IMR-90 (cell line): ENCODE data around the gene ZKSCAN1. TPM values are rescaled to one million over a fixed set of nuclear protein-coding genes. Genes with fewer than 3 reads are reported as not detected.
"Not testable (repeated sequence)": the region's sequence is repeated elsewhere in the genome, so short reads cannot be mapped to it uniquely, and the experiment has no call there.

Experiments
- ATAC-seq: fragments of 200-7000 bp; cut with Tn5 transposase; 2 replicates; pipeline ENCODE4 v1.9.1; 2020; ENCODE audit warnings: low read depth, mild to moderate bottlenecking, moderate library complexity
- BruUV-seq: library from RNA; stranded (reverse); fragments of 400-500 nt; replicated peaks from 2 replicates; lab custom pipeline; 2021; lab: Mats Ljungman, UMichigan
- CTCF ChIA-PET: fragments of 300-600 bp; formaldehyde crosslinking; extraction: SDS; loops from one replicate; lab custom pipeline; 2021; ENCODE audit warnings: antibody characterized with exemption; lab: Yijun Ruan, JAX
- POLR2A ChIA-PET: fragments of 300-600 bp; sonication (Branson Sonifier 250); formaldehyde crosslinking; loops from one replicate; lab custom pipeline; 2022; ENCODE audit warnings: antibody characterized with exemption; ENCODE audit not compliant: unreplicated experiment; lab: Charles Lee
- DNase-seq: peaks from one replicate; pipeline ENCODE4 v3.0.0; 2013
- H2AFZ ChIP-seq: replicated peaks from 2 replicates; pipeline ENCODE3; 2013; ENCODE audit warnings: low read length, mild to moderate bottlenecking; ENCODE audit not compliant: poor library complexity
- H2AK5ac ChIP-seq: 2 replicates; pipeline ENCODE4 v1.6.1; 2013; ENCODE audit warnings: low read depth, low read length, inconsistent platforms
- H2AK9ac ChIP-seq: replicated peaks from 2 replicates; pipeline ENCODE3; 2013; ENCODE audit warnings: mild to moderate bottlenecking, low read depth, low read length, moderate library complexity; ENCODE audit not compliant: poor library complexity
- H2BK120ac ChIP-seq: 2 replicates; pipeline ENCODE4 v1.6.1; 2013; ENCODE audit warnings: low read depth, low read length, inconsistent platforms
- H2BK15ac ChIP-seq: 3 replicates; pipeline ENCODE4 v1.6.1; 2013; ENCODE audit warnings: low read depth, low read length, inconsistent platforms
- H2BK20ac ChIP-seq: 2 replicates; pipeline ENCODE4 v1.6.1; 2013; ENCODE audit warnings: low read depth, mild to moderate bottlenecking, inconsistent platforms, low read length, moderate library complexity
- H2BK5ac ChIP-seq: 2 replicates; pipeline ENCODE4 v1.6.1; 2013; ENCODE audit warnings: mild to moderate bottlenecking, low read depth, low read length, inconsistent platforms; ENCODE audit not compliant: poor library complexity, severe bottlenecking
- H3K14ac ChIP-seq: replicated peaks from 2 replicates; pipeline ENCODE4 v1.6.1; 2013; ENCODE audit warnings: low read depth, low read length, inconsistent platforms
- H3K18ac ChIP-seq: 2 replicates; pipeline ENCODE4 v1.6.1; 2013; ENCODE audit warnings: low read depth, low read length, control low read depth
- H3K23ac ChIP-seq: 2 replicates; pipeline ENCODE4 v1.6.1; 2013; ENCODE audit warnings: low read depth, low read length, inconsistent platforms
- H3K27ac ChIP-seq: 2 replicates; pipeline ENCODE4 v1.5.1; 2013; ENCODE audit warnings: mild to moderate bottlenecking, control low read depth, low read length; ENCODE audit not compliant: insufficient read depth
- H3K27me3 ChIP-seq: 2 replicates; pipeline ENCODE4 v1.6.1; 2013; ENCODE audit warnings: low read length; ENCODE audit not compliant: control insufficient read depth, insufficient read depth
- H3K36me3 ChIP-seq: 2 replicates; pipeline ENCODE4 v1.6.1; 2013; ENCODE audit warnings: low read length, mixed read lengths; ENCODE audit not compliant: control insufficient read depth, insufficient read depth
- H3K4ac ChIP-seq: 2 replicates; pipeline ENCODE4 v1.6.1; 2013; ENCODE audit warnings: low read depth, low read length, inconsistent platforms
- H3K4me1 ChIP-seq: 2 replicates; pipeline ENCODE4 v1.6.1; 2013; ENCODE audit warnings: low read length, mixed read lengths; ENCODE audit not compliant: control insufficient read depth, insufficient read depth
- H3K4me2 ChIP-seq: 2 replicates; pipeline ENCODE4 v1.6.1; 2013; ENCODE audit warnings: low read depth, mild to moderate bottlenecking, control low read depth, low read length, moderate library complexity
- H3K4me3 ChIP-seq: 2 replicates; pipeline ENCODE4 v1.5.1; 2013; ENCODE audit warnings: low read depth, mild to moderate bottlenecking, control low read depth, low read length, moderate library complexity; ENCODE audit not compliant: insufficient read depth
- H3K56ac ChIP-seq: 2 replicates; pipeline ENCODE4 v1.6.1; 2013; ENCODE audit warnings: low read length, inconsistent platforms; ENCODE audit not compliant: insufficient read depth; ENCODE audit errors: extremely low read depth
- H3K79me1 ChIP-seq, 2 experiments: 2 replicates each; pipeline ENCODE4 v1.6.1; 2013; ENCODE audit warnings: low read length in 2 of 2, inconsistent platforms in 1 of 2, low read depth in 1 of 2
- H3K9ac ChIP-seq: 2 replicates; pipeline ENCODE4 v1.6.1; 2013; ENCODE audit warnings: low read depth, low read length, control low read depth
- H3K9me1 ChIP-seq: 2 replicates; pipeline ENCODE4 v1.6.1; 2013; ENCODE audit warnings: low read length, inconsistent platforms; ENCODE audit not compliant: insufficient read depth
- H3K9me3 ChIP-seq: 2 replicates; pipeline ENCODE4 v1.6.1; 2013; ENCODE audit warnings: low read length; ENCODE audit not compliant: control insufficient read depth, insufficient read depth
- H4K20me1 ChIP-seq: 2 replicates; pipeline ENCODE4 v1.6.1; 2013; ENCODE audit warnings: low read length, inconsistent platforms; ENCODE audit not compliant: insufficient read depth
- H4K5ac ChIP-seq: 2 replicates; pipeline ENCODE4 v1.6.1; 2013; ENCODE audit warnings: mild to moderate bottlenecking, low read depth, low read length, control low read depth
- H4K8ac ChIP-seq, 2 experiments: 2 replicates each; pipeline ENCODE4 v1.6.1; 2013; ENCODE audit warnings: low read depth in 2 of 2, low read length in 2 of 2, control low read depth in 1 of 2, inconsistent platforms in 1 of 2
- H4K91ac ChIP-seq: 2 replicates; pipeline ENCODE4 v1.6.1; 2013; ENCODE audit warnings: low read depth, low read length, inconsistent platforms; ENCODE audit not compliant: insufficient read depth
- ELK1 ChIP-seq: fragments of 150-350 bp; IDR thresholded peaks from 2 replicates; pipeline ENCODE4 v1.6.1; 2016; ENCODE audit warnings: low read depth, mild to moderate bottlenecking, low read length, moderate library complexity, borderline replicate concordance
- RAD21 ChIP-seq: IDR thresholded peaks from 2 replicates; pipeline ENCODE4 v1.6.1; 2012; ENCODE audit warnings: low read length, improper control_type of control experiment
- WGBS, 2 experiments: methylation state at CpG; one replicate each; pipeline versions ENCODE4 v1.1.5 to v1.1.7; 2013; ENCODE audit warnings: missing lambda C conversion rate in 2 of 2; ENCODE audit not compliant: insufficient read length in 1 of 2; ENCODE audit errors: extremely low coverage in 2 of 2; 5-methylcytosine and 5-hydroxymethylcytosine counted together
- dilution Hi-C: fragments of 300-500 bp; cut with HindIII; formaldehyde crosslinking; loops from one replicate; pipeline ENCODE4 v1.14.3; 2018; ENCODE audit warnings: low sequenced_read_pairs; ENCODE audit not compliant: unreplicated experiment
- in situ Hi-C: fragments of 300-500 bp; cut with MboI; formaldehyde crosslinking; loops from 3 replicates; pipeline ENCODE4 v1.14.3; 2019; ENCODE audit warnings: low sequenced_read_pairs, inconsistent platforms, mixed read lengths
- intact Hi-C: fragments of 100-400 bp; cut with micrococcal nuclease; formaldehyde crosslinking; loops from 2 replicates; pipeline ENCODE4 v1.10.0; 2022
- polyA plus RNA-seq, 3 experiments: library from polyadenylated mRNA; depleted of rRNA; stranded (reverse); fragments of >200 nt; gene quantifications; 2 replicates each; pipeline ENCODE4 v1.2.3, GENCODE V29; 2012; ENCODE audit warnings: low replicate concordance in 1 of 3
- total RNA-seq: library from RNA; depleted of rRNA; stranded (reverse); fragments of >200 nt; gene quantifications from 2 replicates; pipeline ENCODE4 v1.2.3, GENCODE V29; 2012

Gene ZKSCAN1
- total and polyA plus RNA-seq, 2 of the 4 experiments (the other 2 are of a cell fraction) = 13.7 to 40.7 TPM

DNA sequence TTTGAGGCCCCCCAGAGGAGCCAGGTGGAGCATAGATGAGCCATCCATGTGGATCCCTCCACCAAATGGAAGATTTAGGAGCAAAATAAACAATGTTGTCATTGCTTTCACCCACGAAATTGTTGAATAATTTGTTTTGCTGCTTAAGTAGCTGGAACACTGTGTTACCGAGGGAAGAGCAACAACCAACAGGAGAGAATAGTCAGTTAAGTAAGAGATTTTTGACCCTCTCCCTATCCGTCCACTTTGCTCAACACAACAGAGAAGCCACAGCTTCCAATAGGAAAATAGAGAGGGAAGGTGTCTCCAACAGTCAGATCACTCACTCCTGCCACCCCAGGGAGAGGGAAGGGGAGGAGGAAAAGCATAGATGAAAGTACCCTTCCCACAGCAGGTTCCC is 3.9 kb upstream of the ZKSCAN1 start:
- POLR2A ChIA-PET = no interaction called here
- no TSS peak for BruUV-seq
- in situ Hi-C loops = no loop called here

DNA sequence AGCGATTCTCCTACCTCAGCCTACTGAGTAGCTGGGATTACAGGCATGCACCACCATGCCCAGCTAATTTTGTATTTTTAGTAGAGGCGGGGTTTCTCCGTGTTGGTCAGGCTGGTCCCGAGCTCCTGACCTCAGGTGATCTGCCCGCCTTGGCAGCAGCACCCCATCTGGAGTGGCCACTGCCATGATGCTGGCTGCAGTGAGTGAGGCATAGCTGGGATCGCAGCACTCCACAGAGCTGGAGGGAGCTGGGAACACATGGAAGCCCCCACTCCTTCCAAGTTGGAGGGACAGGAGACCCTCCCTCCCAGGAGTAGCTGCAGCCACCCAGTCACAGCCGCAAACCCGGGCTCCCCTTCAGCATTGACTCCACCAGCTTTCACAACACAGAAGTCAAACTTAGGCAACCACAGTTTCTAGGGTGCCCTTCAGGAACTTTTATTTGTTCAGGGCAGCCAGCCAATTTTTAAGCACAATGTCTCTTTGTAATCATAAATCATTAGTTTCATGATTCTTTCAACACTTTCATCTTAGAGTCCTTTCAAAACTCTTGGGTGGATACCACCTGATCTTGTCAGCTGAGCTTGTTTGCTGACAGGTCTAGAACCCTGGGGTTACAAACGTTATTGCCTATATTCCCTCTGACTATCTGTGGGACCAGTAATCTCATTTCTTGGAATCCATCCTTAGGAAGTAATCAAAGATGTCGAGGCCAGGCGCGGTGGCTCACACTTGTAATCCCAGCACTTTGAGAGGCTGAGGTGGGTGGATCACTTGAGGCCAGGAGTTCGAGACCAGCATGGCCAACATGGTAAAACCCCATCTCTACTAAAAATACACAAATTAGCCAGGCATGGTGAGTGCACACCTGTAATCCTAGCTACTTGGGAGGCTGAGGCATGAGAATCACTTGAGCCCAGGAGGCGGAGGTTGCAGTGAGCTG is 2.7 kb upstream of the ZKSCAN1 start:
- H4K8ac ChIP-seq, H2BK5ac ChIP-seq, H2BK20ac ChIP-seq, H4K91ac ChIP-seq, H3K9ac ChIP-seq, H2AFZ ChIP-seq, DNase-seq, H2BK15ac ChIP-seq, H3K9me1 ChIP-seq, H3K27ac ChIP-seq, H3K23ac ChIP-seq, intact Hi-C loops, H3K4me1 ChIP-seq, BruUV-seq, H3K4me2 ChIP-seq, H2BK120ac ChIP-seq, H3K14ac ChIP-seq, H3K9me3 ChIP-seq, in situ Hi-C loops, H2AK5ac ChIP-seq, H3K36me3 ChIP-seq, H4K5ac ChIP-seq, H3K4me3 ChIP-seq, ATAC-seq, H2AK9ac ChIP-seq, H3K4ac ChIP-seq, dilution Hi-C loops, H3K56ac ChIP-seq, CTCF ChIA-PET, H3K18ac ChIP-seq: not testable (repeated sequence)
- POLR2A ChIA-PET = interaction anchor here (0.6 kb wide), 1 partner anchor 40 kb away, joined by 3 read pairs; no protein-coding TSS in a partner anchor
- Histone ChIP-seq H3K79me1 (peaks cover 0 to 19% of the 10 kb centered on the region in 2 experiments; a peak in 3 of 4 replicates), H4K20me1 (peaks cover 17% of the 10 kb centered on the region), H3K27me3 (peaks cover 11% of the 10 kb centered on the region)
- 79% methylated on average over 3 of the region's 14 CpGs; no CpG with 5 or more reads in 1 of the 2 experiments for WGBS, 2 experiments

More for the DNA sequence above, 3.9 kb upstream of the ZKSCAN1 start:
- Histone ChIP-seq H4K91ac (no peak overlapping the region), H2AK5ac (no peak overlapping the region), H2BK20ac (no peak overlapping the region), H2AFZ (peak overlapping the region; percentile 21), H3K36me3 (no peaks in the 10 kb centered on the region), H3K9ac (no peak overlapping the region), H3K27me3 (peaks cover 12% of the 10 kb centered on the region), H4K20me1 (peaks cover 8% of the 10 kb centered on the region), H3K27ac (no peak overlapping the region), H4K8ac (no peak overlapping the region), H3K9me3 (no peaks in the 10 kb centered on the region), H2AK9ac (no peak overlapping the region), H4K5ac (no peak overlapping the region), H3K56ac (no peak overlapping the region), H3K23ac (no peak overlapping the region), H3K4me3 (no peak overlapping the region), H3K4me2 (no peak overlapping the region), H3K4me1 (no peaks in the 10 kb centered on the region), H2BK120ac (no peak overlapping the region), H2BK5ac (no peak overlapping the region), H3K4ac (no peak overlapping the region), H2BK15ac (no peak overlapping the region), H3K9me1 (peaks cover 6% of the 10 kb centered on the region; the same call in 1 of the 2 replicates), H3K79me1 (peaks cover 0 to 10% of the 10 kb centered on the region in 2 experiments; a peak in 1 of 4 replicates), H3K18ac (no peak overlapping the region), H3K14ac (no peak overlapping the region)
- dilution Hi-C loops = no loop called here
- no peak for DNase-seq
- intact Hi-C loops = no loop called here
- no peak for TF ChIP-seq ELK1
- no peak for TF ChIP-seq RAD21
- no peak for ATAC-seq
- CTCF ChIA-PET = no interaction called here
- no CpG with 5 or more reads among the region's 3 CpGs for WGBS, 2 experiments
